H1 (cell line): ENCODE measurements around the gene G6PC1. TPM values are rescaled to one million over a fixed set of nuclear protein-coding genes. Genes with fewer than 3 reads are reported as not detected.

Experiments
- CTCF ChIA-PET: fragments of 300-600 bp; sonication (Branson Sonifier 250); formaldehyde crosslinking; loops from one replicate; lab custom pipeline; 2021; ENCODE audit not compliant: partially characterized antibody; lab: Charles Lee
- POLR2A ChIA-PET: fragments of 300-600 bp; sonication (Branson Sonifier 250); formaldehyde crosslinking; loops from one replicate; lab custom pipeline; 2021; ENCODE audit warnings: inconsistent platforms; ENCODE audit not compliant: partially characterized antibody; lab: Charles Lee
- DNase-seq, 2 experiments: peaks; one replicate each; pipeline versions ENCODE4 v3.0.0 to v3.0.0-alpha.2; 2010 to 2022; ENCODE audit warnings: low spot score in 2 of 2, low read depth in 1 of 2, mixed read lengths in 1 of 2
- FAIRE-seq: peaks from 2 replicates; lab custom pipeline; 2011; peaks lifted over from hg19 to GRCh38; lab: Jason Lieb, UNC
- H2AFZ ChIP-seq: 2 replicates; pipeline ENCODE4 v1.8.1; 2012; ENCODE audit warnings: low read length, inconsistent platforms
- H2AK5ac ChIP-seq: 2 replicates; pipeline ENCODE4 v1.6.1; 2013; ENCODE audit warnings: low read depth, low read length
- H2BK120ac ChIP-seq: replicated peaks from 2 replicates; pipeline ENCODE3; 2013; ENCODE audit warnings: low read depth, low read length, inconsistent platforms
- H2BK12ac ChIP-seq: 2 replicates; pipeline ENCODE4 v1.6.1; 2013; ENCODE audit warnings: low read depth, low read length
- H2BK15ac ChIP-seq: 2 replicates; pipeline ENCODE4 v1.6.1; 2013; ENCODE audit warnings: low read length
- H2BK20ac ChIP-seq: 2 replicates; pipeline ENCODE4 v1.6.1; 2013; ENCODE audit warnings: low read length
- H2BK5ac ChIP-seq: 2 replicates; pipeline ENCODE4 v1.6.1; 2013; ENCODE audit warnings: low read depth, low read length
- H3K14ac ChIP-seq: 2 replicates; pipeline ENCODE4 v1.6.1; 2013; ENCODE audit warnings: inconsistent platforms; ENCODE audit not compliant: insufficient read length
- H3K18ac ChIP-seq: 2 replicates; pipeline ENCODE4 v1.6.1; 2013; ENCODE audit warnings: low read length; ENCODE audit errors: extremely low read depth
- H3K23ac ChIP-seq: 2 replicates; pipeline ENCODE4 v1.6.1; 2013; ENCODE audit warnings: inconsistent platforms; ENCODE audit not compliant: insufficient read length
- H3K23me2 ChIP-seq: 2 replicates; pipeline ENCODE4 v1.6.1; 2013; ENCODE audit warnings: low read depth, low read length
- H3K27ac ChIP-seq: 2 replicates; pipeline ENCODE4 v1.6.1; 2011; ENCODE audit warnings: low read depth, low read length, inconsistent platforms
- H3K27me3 ChIP-seq, 4 experiments: replicated peaks in 1 of 4; 1 replicate in 1 of 4; 2 replicates in 3 of 4; pipeline versions ENCODE4 v1.6.1 to v1.8.1; 2011 to 2013; ENCODE audit warnings: low read length in 3 of 4, mild to moderate bottlenecking in 3 of 4, inconsistent platforms in 2 of 4, mixed read lengths in 2 of 4, moderate library complexity in 1 of 4; ENCODE audit not compliant: control insufficient read depth in 3 of 4, insufficient read depth in 3 of 4; ENCODE audit errors: extremely low read depth in 1 of 4
- H3K36me3 ChIP-seq, 4 experiments: 2 replicates each; pipeline versions ENCODE4 v1.6.1 to v1.8.1; 2011 to 2013; ENCODE audit warnings: mild to moderate bottlenecking in 4 of 4, low read length in 3 of 4, moderate library complexity in 2 of 4, control low read depth in 1 of 4, inconsistent platforms in 1 of 4; ENCODE audit not compliant: insufficient read depth in 4 of 4, control insufficient read depth in 2 of 4
- H3K4ac ChIP-seq: replicated peaks from 2 replicates; pipeline ENCODE3; 2013; ENCODE audit warnings: low read length, low read depth, mixed read lengths, inconsistent platforms; ENCODE audit not compliant: insufficient read length
- H3K4me1 ChIP-seq, 4 experiments: replicated peaks in 1 of 4; 1 replicate in 1 of 4; 2 replicates in 3 of 4; pipeline versions ENCODE4 v1.6.1 to v1.8.1; 2011 to 2013; ENCODE audit warnings: low read length in 3 of 4, inconsistent platforms in 2 of 4, mixed read lengths in 1 of 4; ENCODE audit not compliant: insufficient read depth in 4 of 4, control insufficient read depth in 3 of 4
- H3K4me2 ChIP-seq, 2 experiments: 2 replicates each; pipeline versions ENCODE4 v1.6.1 to v1.8.1; 2011 to 2013; ENCODE audit warnings: low read depth in 2 of 2, low read length in 2 of 2, control low read depth in 1 of 2, inconsistent platforms in 1 of 2, mild to moderate bottlenecking in 1 of 2; ENCODE audit not compliant: insufficient read depth in 1 of 2
- H3K4me3 ChIP-seq, 4 experiments: fragments of 200-600, 300-600 bp in 1 of 4; sonication (generic), shearing (Covaris generic), sonication (Bioruptor Twin) in 1 of 4; 2 replicates each; pipeline versions ENCODE4 v1.5.1 to v1.8.1; 2011 to 2016; ENCODE audit warnings: low read length in 4 of 4, low read depth in 3 of 4, control low read depth in 2 of 4, inconsistent platforms in 2 of 4, mild to moderate bottlenecking in 2 of 4, mixed read lengths in 1 of 4, moderate library complexity in 1 of 4; ENCODE audit not compliant: insufficient read depth in 2 of 4; ENCODE audit errors: extremely low read depth in 1 of 4
- H3K56ac ChIP-seq: replicated peaks from 2 replicates; pipeline ENCODE3; 2013; ENCODE audit warnings: low read depth, mild to moderate bottlenecking, mixed read lengths, low read length, inconsistent platforms; ENCODE audit not compliant: insufficient read length
- H3K79me1 ChIP-seq: 2 replicates; pipeline ENCODE4 v1.6.1; 2013; ENCODE audit warnings: low read depth, low read length, control low read depth
- H3K79me2 ChIP-seq, 2 experiments: 2 replicates each; pipeline versions ENCODE4 v1.6.1 to v1.8.1; 2012 to 2013; ENCODE audit warnings: low read length in 2 of 2, mild to moderate bottlenecking in 2 of 2, inconsistent platforms in 1 of 2; ENCODE audit not compliant: insufficient read depth in 2 of 2, control insufficient read depth in 1 of 2
- H3K9ac ChIP-seq, 4 experiments: replicated peaks in 1 of 4; 1 replicate in 1 of 4; 2 replicates in 3 of 4; pipeline versions ENCODE4 v1.6.1 to v1.8.1; 2011 to 2013; ENCODE audit warnings: low read depth in 3 of 4, low read length in 3 of 4, control low read depth in 2 of 4, mild to moderate bottlenecking in 2 of 4, moderate library complexity in 2 of 4, inconsistent platforms in 1 of 4; ENCODE audit errors: extremely low read depth in 1 of 4
- H3K9me3 ChIP-seq, 2 experiments: 2 replicates each; pipeline versions ENCODE4 v1.6.1 to v1.8.1; 2012 to 2013; ENCODE audit warnings: mild to moderate bottlenecking in 2 of 2, moderate library complexity in 2 of 2, control low read depth in 1 of 2, inconsistent platforms in 1 of 2, low read depth in 1 of 2, low read length in 1 of 2, mixed read lengths in 1 of 2; ENCODE audit not compliant: insufficient read depth in 2 of 2
- H4K20me1 ChIP-seq, 2 experiments: replicated peaks in 1 of 2; 2 replicates each; pipeline versions ENCODE3 to v1.8.1; 2011 to 2013; ENCODE audit warnings: inconsistent platforms in 2 of 2, low read length in 2 of 2, mild to moderate bottlenecking in 1 of 2; ENCODE audit not compliant: insufficient read depth in 2 of 2, control insufficient read depth in 1 of 2
- H4K5ac ChIP-seq: 2 replicates; pipeline ENCODE4 v1.6.1; 2013; ENCODE audit warnings: low read length, low read depth, mixed read lengths, inconsistent platforms; ENCODE audit not compliant: insufficient read length
- H4K8ac ChIP-seq: 2 replicates; pipeline ENCODE4 v1.8.0; 2013; ENCODE audit warnings: mild to moderate bottlenecking, moderate library complexity, low read length, inconsistent platforms; ENCODE audit not compliant: insufficient read depth; ENCODE audit errors: extremely low read depth
- H4K91ac ChIP-seq: replicated peaks from 2 replicates; pipeline ENCODE3; 2013; ENCODE audit warnings: low read length, mixed read lengths, inconsistent platforms; ENCODE audit not compliant: insufficient read length
- ASH2L ChIP-seq: fragments of 200-600, 300-600 bp; sonication (generic); IDR thresholded peaks from one replicate; pipeline ENCODE4 v1.7.1; 2017; ENCODE audit warnings: low read length
- CBX5 ChIP-seq: fragments of 300-800, 300-1000 bp; sonication (generic); IDR thresholded peaks from 2 replicates; pipeline ENCODE4 v1.7.1; 2016; ENCODE audit warnings: antibody characterized with exemption, low read length, low read depth
- POLR2A ChIP-seq, 2 experiments: IDR thresholded peaks; 1 replicate in 1 of 2; 2 replicates in 1 of 2; pipeline ENCODE4 v1.6.1; 2011; ENCODE audit warnings: low read depth in 2 of 2, low read length in 2 of 2, mild to moderate bottlenecking in 2 of 2; ENCODE audit errors: control extremely low read depth in 1 of 2
- YY1 ChIP-seq: IDR thresholded peaks from 2 replicates; pipeline ENCODE4 v1.6.1; 2011; ENCODE audit warnings: low read depth, mild to moderate bottlenecking, low read length
- WGBS, 2 experiments: shearing (Covaris generic) in 1 of 2; methylation state at CpG; one replicate each; pipeline versions ENCODE4 v1.1.6 to v1.1.7; 2013 to 2015; ENCODE audit warnings: low lambda C conversion rate in 2 of 2, mixed read lengths in 2 of 2, inconsistent platforms in 1 of 2, low coverage in 1 of 2, missing lambda C conversion rate in 1 of 2; ENCODE audit not compliant: insufficient replicate concordance in 2 of 2, insufficient coverage in 1 of 2, insufficient read length in 1 of 2; ENCODE audit errors: extremely low coverage in 1 of 2, missing lambda C conversion rate in 1 of 2; 5-methylcytosine and 5-hydroxymethylcytosine counted together
- polyA plus RNA-seq, 7 experiments: library from polyadenylated mRNA; depleted of rRNA in 3 of 7; stranded (reverse) in 5 of 7; unstranded in 2 of 7; fragments of >200 nt in 5 of 7; fragments of 200-250 nt in 2 of 7; gene quantifications; 1 replicate in 5 of 7; 2 replicates in 1 of 7; 4 replicates in 1 of 7; pipeline versions ENCODE4 v1.2.1 to v1.2.3, GENCODE V29; 2011 to 2013; ENCODE audit warnings: missing spikeins in 2 of 7, mixed read lengths in 2 of 7
- total RNA-seq: library from RNA; stranded (reverse); fragmentation: NEBNext Ultra II Directional; extraction: Animal tissue kit (Norgen Biotek cat#: 25700); gene quantifications from 2 replicates; pipeline ENCODE4 v1.2.1, GENCODE V29; 2021
- TF ChIP-seq, protein P1 (sequence below): IDR thresholded peaks from 2 replicates; pipeline ENCODE4 v1.6.1; 2012; ENCODE audit warnings: inconsistent platforms

The G6PC1 gene
- total and polyA plus RNA-seq, 2 of the 8 experiments (the other 6 are each of a cell fraction or from before 2014, with no cell fraction given), result 0.02 TPM; not detected in 1

DNA sequence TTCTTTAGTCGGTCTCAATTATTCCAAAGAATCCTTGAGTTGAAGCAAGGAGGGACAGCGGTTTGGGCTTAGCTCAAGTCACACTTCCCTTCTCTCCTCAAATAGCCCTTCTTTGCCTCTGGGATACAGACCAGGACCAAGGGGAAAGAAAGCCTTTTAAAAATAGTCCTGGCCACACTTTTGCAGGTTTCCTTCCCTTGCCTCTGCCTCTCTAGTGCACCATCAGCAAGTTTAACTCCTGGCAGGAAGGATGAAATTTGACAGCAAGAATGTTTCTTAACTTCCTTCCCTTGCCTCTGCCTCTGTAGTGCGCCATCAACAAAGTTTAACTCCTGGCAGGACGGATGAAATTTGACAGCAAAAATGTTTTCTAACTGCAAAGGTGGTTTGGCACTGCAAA, 7.2 kb upstream of the G6PC1 start:
- no peak overlapping the region for H2BK15ac ChIP-seq
- no peak overlapping the region for H3K56ac ChIP-seq
- no peaks in the 10 kb centered on the region for H3K27me3 ChIP-seq
- no peak overlapping the region for H4K5ac ChIP-seq
- no peaks in the 10 kb centered on the region for H4K20me1 ChIP-seq
- H2BK5ac ChIP-seq, result no peak overlapping the region
- H3K36me3 ChIP-seq, result no peaks in the 10 kb centered on the region
- no peak overlapping the region for H4K8ac ChIP-seq
- H3K79me1 ChIP-seq, result no peaks in the 10 kb centered on the region
- H3K4me1 ChIP-seq, result peaks cover 0 to 8% (median 2%) of the 10 kb centered on the region in 4 experiments; a peak in 3 of 7 replicates
- H2BK12ac ChIP-seq, result no peak overlapping the region
- no peaks in the 10 kb centered on the region for H3K23me2 ChIP-seq
- H3K18ac ChIP-seq, result no peak overlapping the region
- no peak overlapping the region for H2BK20ac ChIP-seq
- H2BK120ac ChIP-seq, result no peak overlapping the region
- TF ChIP-seq CBX5 (no peak), POLR2A (IDR thresholded peaks at IDR 0.05; ENCODE audit: control extremely low read depth in 1 of 2, low read depth in 2 of 2, low read length in 2 of 2) (no peak), ASH2L (no peak), YY1 (no peak)
- TF ChIP-seq, protein P1, sequence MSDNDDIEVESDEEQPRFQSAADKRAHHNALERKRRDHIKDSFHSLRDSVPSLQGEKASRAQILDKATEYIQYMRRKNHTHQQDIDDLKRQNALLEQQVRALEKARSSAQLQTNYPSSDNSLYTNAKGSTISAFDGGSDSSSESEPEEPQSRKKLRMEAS, result no peak
- no peak overlapping the region for H3K23ac ChIP-seq
- H3K14ac ChIP-seq, result no peak overlapping the region
- H2AFZ ChIP-seq, result peak overlapping the region; percentile 73
- no peak overlapping the region for H3K9ac ChIP-seq
- CTCF ChIA-PET, result interaction anchor here (1.5 kb wide), 1 partner anchor 9 kb away, joined by 3 read pairs; no protein-coding TSS in a partner anchor
- FAIRE-seq (no peak), DNase-seq (no peak)
- H3K9me3 ChIP-seq, result no peaks in the 10 kb centered on the region
- no peaks in the 10 kb centered on the region for H3K79me2 ChIP-seq
- no peak overlapping the region for H3K4ac ChIP-seq
- no peak overlapping the region for H4K91ac ChIP-seq
- H3K27ac ChIP-seq, result no peak overlapping the region
- no peak overlapping the region; a peak in 1 of 4 replicates for H3K4me2 ChIP-seq
- POLR2A ChIA-PET, result interaction anchor here (0.9 to 1.0 kb wide), 2 partner anchors 95 to 105 kb away, joined by 3 to 5 read pairs; partner anchors contain the start of genes CNTD1, COA3 and RPL27
- no peak overlapping the region for H3K4me3 ChIP-seq
- no peak overlapping the region for H2AK5ac ChIP-seq
- 87% methylated on average over 4 of the region's 4 CpGs; no CpG with 5 or more reads in 1 of the 2 experiments for WGBS, 2 experiments
